Right renal cortex interstitium (tissue), 3 donors: ENCODE measurements around the gene TTYH2. TPM values are rescaled to one million over a fixed set of nuclear protein-coding genes. Genes with fewer than 3 reads are reported as not detected.

Experiments used
- polyA plus RNA-seq, 3 donors: library from polyadenylated mRNA; unstranded; fragments of 120-200 nt; gene quantifications; one replicate each; pipeline ENCODE4 v1.2.1, GENCODE V29; 2013; ENCODE audit not compliant: insufficient read length in 3 of 3

The TTYH2 gene
- polyA plus RNA-seq, 3 donors, result 13.5 to 15.9 (median 15.1) TPM

Other genes with a start within 250 kb of the TTYH2 start
- 1,000 to 10,000 TPM; 1,167 to 1,218 (median 1,204) TPM for gene RPL38, start 9.9 kb upstream of the TTYH2 start, polyA plus RNA-seq
- under 1 TPM in 2 of 3 donors, not detected in 1; 0.18 to 0.26 TPM for gene DNAI2, start 60.7 kb downstream of the TTYH2 start, polyA plus RNA-seq
- gene KIF19, start 112.7 kb downstream of the TTYH2 start, polyA plus RNA-seq, result under 1 TPM; 0.37 to 0.54 (median 0.44) TPM
- gene BTBD17, start 148.3 kb downstream of the TTYH2 start, polyA plus RNA-seq, result under 1 TPM; 0.11 to 0.21 (median 0.17) TPM
- gene GPR142, start 153.9 kb downstream of the TTYH2 start, polyA plus RNA-seq, result under 1 TPM in 1 of 3 donors, not detected in 2; 0.18 TPM
- gene GPRC5C, start 218.5 kb downstream of the TTYH2 start, polyA plus RNA-seq, result 100 to 1,000 TPM in 2 of 3 donors, 10 to 100 TPM in 1; 92.3 to 121 (median 112) TPM